HG03097 (cell line): Measurements from ENCODE around the gene ZNF823.
"Not testable (repeated sequence)": the region's sequence is repeated elsewhere in the genome, so short reads cannot be mapped to it uniquely, and the experiment has no call there.

Experiments
- ATAC-seq: cut with Tn5 transposase; IDR thresholded peaks from one replicate; pipeline ENCODE4 v1.9.1; 2021; ENCODE audit not compliant: unreplicated experiment, low FRiP score

The ZNF823 gene

DNA sequence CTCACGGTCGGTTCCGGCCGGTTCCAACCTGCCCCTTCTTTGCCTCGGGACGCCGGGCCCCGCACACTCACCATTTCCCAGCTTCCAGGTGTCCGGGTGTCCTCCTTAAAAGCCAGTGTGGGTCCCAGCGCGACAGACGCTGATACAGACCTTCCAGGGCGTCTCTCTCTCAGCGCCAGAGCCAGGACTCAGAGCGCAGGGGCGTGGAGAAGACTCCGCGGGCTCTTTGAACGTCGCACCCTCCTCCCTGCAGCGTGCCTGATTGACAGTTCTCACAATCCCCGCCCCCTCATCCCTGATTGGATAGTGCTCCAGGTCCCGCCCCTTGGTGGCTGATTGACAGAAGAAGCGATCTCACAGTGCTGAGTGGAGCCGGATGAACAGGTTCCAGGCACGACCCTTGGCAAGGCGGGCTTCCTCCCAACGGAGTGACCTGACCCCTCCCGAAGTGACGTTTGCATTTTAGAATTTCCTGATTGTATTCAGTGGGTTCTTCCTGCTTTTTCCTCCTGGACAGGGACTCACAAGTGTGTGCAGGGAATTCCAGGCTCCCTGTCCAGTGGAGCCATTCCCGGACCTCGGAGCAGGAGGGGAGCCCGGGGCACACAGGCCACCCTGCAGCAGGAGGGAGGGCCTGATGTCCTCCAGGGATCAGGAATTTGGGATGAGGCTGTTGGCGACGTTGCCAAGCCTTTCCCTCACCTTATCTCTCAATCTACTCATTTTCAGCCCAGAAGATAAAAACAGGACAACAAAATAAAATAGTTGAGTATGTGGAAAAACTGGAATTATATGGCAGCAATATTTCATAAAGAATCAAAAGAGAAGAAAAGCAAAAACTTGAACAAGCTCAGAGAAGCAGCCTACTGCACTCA, at the start of gene ZNF823:
Gene ZNF823 (minus strand): TSS at position 201 of the 875 bp plus-strand sequence. CDS start 127 bp downstream, at position 74.
- peak; percentile 83 for ATAC-seq

DNA sequence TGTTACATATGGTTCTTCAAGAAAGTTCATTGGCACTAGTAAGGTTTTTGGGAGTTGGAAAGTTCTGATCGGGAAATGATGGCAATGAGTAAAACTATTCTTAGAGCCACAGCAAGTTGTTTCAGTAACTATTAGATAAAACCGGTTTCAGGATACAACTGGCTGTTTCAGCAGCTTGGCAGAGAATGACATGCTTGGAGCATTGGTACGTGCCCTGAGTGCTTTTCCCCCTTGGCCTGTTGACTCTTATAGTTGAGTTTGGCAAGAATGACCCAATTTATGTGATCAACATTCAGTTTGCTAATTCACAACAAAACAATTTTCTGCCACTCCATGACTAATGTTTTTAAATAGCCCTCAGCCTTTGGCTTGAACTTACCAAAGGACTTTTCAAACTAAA, 48.8 kb upstream of the ZNF823 start:
- ATAC-seq: no peak

DNA sequence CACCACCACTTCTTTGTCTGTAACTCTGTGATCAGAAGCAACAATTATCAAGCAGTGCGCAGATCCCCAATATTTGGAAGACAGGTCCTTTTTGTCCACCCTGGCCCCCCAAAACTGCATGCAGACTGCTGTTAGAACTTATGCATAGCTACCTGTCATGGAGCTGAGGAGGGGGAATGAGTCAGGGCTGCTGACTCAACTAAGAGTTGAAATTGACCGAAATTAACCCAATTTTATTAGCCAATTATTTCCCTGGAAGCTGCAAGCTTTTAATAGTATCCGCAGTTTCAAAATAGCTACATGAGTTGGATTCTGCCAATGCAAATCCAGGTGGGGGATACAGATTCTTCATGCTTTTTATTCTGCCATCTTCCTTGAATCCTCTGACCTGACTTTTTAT, 45.6 kb upstream of the ZNF823 start:
- no peak for ATAC-seq

DNA sequence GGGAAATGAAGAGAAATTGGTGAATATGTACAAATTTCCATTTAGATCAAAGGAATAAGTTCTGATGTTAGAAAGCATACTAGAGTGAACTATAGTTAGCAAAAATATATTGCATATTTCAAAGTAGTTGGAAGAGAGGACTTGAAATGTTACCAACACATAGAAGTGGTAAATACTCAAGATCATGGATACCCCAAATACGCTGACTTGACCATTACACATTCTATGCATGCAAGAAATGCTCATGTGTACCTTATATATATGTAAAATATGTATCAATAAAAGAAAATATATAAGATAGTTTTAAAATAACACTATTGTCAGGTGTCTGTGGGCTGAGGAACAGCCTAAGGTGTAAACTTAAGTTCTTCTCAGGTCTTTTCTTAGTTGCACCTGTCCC, 45.0 kb upstream of the ZNF823 start:
- ATAC-seq: no peak

DNA sequence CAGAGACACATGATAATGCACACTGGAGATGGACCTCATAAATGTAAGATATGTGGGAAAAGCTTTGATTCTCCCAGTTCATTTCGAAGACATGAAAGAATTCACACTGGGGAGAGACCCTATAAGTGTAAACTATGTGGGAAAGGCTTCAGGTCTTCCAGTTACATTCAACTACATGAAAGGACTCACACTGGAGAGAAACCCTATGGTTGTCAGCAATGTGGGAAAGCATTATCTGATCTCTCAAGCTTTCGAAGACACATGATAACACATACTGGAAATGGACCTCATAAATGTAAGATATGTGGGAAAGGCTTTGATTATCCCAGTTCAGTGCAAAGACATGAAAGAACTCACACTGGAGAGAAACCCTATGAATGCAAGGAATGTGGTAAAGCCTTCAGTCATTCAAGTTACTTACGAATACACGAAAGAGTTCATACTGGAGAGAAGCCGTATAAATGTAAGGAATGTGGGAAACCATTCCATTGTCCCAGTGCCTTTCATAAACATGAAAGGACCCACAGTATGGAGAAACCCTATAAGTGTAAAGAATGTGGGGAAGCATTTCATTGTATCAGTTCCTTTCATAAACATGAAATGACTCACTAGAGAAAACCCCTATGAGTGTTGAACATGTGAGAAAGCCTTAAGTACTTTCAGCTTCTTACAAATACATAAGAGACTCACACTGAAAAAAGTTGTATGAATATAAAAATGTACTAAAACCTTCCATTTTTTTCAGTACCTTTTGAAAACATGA, 42.7 kb upstream of the ZNF823 start:
- ATAC-seq: no peak

DNA sequence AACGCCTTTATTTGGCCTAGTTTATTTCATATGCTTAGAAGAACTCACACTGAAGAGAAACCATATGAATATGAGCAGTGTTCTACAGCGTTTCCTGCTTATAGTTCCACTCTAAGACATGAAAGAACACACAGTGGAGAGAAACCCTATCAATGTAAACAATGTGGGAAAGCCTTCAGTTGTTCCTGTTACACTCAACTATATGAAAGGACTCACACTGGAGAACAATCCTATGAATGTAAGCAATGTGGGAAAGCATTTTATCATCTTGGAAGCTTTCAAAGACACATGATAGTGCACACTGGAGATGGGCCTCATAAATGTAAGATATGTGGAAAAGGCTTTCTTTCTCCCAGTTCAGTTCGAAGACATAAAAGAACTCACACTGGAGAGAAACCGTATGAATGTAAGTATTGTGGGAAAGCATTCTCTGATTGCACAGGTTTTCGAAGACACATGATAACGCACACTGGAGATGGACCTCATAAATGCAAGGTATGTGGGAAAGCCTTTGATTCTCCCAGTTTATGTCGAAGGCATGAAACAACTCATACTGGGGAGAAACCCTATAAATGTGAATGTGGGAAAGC, 41.8 kb upstream of the ZNF823 start:
- ATAC-seq: no peak

DNA sequence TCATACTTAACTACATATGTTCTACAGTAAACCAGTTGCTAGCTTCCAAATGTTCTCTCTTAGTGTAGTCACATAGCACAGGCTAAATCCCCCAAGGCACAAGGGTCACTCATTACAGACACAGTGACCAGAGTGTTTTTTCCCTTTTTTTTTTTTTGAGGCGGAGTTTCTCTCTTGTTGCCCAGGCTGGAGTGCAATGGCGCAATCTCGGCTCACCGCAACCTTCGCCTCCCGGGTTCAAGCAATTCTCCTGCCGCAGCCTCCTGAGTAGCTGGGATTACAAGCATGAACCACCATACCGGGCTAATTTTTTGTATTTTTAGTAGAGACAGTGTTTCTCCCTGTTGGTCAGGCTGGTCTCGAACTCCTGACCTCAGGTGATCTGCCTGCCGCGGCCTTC, 37.9 kb upstream of the ZNF823 start:
- ATAC-seq: not testable (repeated sequence)

DNA sequence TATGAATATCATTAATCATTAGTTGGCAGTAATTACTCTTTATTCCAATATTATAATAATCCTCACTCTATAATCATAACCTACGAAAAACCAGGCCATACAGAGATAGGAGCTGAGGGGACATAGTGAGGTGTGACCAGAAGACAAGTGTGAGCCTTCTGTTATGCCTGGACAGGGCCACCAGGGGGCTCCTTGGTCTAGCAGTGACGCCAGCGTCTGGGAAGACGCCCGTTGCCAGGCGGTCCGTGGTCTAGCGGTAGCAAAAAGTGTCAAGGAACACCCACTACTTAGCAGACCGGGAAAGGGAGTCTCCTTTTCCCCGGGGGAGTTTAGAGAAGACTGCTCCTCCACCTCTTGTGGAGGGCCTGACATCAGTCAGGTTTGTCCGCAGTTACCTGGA, 32.8 kb upstream of the ZNF823 start:
- not testable (repeated sequence) for ATAC-seq

DNA sequence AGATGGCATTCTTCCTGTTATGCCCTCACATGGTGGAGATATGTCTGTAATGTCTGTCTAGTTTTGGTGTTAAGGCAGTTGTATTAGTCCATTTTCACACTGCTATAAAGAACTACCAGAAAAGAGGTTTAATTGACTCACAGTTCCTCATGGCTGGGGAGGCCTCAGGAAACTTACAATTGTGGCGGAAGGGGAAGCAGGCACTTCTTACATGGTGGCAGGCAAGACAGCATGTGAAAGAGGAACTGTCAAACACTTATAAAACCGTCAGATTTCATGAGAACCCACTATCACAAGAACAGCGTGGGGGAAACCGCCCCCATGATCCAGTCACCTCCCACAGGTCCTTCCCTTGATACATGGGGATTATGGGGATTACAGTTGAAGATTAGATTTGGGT, 31.2 kb upstream of the ZNF823 start:
- ATAC-seq: no peak

DNA sequence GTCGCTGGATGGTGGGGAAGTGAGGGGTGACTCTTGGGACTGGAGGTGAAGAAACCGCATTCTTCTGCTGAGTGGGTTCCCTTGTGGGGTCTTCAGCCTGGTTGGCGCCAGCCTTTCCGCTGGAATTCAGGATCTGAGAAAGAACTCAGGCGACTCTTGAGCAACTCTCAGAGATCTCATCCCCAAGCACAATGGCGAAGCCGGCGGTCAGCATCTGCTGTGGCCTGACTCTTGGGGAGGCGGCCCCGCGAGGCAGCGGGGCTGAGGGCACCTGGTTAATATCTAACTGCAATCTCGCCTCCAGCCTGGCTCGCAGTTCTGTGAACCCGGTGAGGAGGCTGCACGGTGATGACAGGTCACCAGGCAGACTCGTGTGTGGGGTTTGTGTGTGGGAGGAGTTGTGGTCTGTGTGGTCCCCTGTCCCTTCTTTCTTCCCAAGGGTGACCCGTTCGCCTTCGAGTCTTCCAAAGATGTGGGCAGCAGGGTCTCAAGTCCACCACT, 28.9 kb upstream of the ZNF823 start:
- peak; percentile 26 for ATAC-seq

DNA sequence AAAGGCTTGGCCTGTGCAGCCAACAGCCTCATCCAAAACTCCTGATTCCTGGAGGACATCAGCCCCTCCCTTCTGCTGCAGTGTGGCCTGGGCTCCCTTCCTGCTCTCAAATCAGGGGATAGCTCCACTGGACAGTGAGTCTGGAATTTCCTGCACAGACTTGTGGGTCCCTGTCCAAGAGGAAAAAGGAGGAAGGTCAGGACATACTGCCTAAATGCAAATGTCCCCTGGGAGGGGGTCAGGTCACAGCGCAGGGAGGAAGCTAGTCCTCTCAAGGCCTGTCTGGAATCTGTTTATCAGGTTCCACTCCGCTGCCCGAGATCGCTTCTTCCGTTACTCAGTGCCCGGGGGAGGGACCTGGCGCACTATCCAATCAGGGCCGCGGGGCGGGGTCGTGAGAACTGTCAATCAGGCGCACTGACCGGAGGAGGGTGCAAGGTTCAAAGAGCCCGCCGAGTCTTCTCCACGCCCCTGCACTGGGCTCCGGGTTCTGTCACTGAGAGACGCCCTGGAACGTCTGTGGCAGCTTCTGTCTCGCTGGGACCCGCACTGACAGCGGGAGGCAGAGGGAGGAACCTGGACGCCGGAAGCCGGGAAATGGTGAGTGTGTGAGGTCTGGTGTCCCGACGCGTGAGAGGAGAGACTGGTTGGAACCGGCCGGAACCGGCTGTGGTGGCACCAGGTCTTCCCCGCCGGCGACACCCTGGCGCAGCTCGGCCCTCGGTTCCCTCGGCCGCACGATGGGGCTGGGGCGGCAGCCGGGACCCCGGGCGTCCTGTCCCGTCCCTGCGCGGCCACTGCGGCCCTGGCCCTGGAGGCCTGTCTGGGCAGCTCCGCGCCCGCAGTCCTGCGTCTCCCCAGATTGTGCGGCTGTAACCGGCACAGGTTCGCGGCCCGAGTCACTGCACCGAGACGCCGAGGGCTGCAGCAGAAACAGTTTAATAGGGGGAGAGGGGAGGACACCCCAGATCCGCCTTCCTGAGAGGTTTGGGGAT, 28.1 kb upstream of the ZNF823 start, which contains the start of gene ZNF441:
Gene ZNF441 (plus strand): TSS at position 404 of the 995 bp plus-strand sequence. CDS start 194 bp downstream, at position 598.
- peak; percentile 86 for ATAC-seq

DNA sequence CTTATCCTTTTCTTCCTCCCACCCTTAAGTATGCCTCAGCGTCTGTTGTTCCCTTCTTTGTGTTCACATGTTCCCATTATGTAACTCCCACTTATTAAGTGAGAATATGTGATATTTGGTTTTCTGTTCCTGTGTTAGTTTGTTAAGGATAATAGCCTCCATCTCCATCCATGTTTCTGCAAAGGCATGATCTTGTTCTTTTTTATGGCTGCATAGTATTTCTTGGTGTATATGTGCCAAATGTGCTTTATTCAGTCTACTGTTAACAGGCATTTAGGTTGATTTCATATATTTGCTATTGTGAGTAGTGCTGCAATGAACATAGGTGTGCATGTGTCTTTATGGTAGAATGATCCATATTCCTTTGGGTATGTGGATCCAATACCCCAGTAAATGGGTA, 24.9 kb upstream of the ZNF823 start:
- no peak for ATAC-seq

DNA sequence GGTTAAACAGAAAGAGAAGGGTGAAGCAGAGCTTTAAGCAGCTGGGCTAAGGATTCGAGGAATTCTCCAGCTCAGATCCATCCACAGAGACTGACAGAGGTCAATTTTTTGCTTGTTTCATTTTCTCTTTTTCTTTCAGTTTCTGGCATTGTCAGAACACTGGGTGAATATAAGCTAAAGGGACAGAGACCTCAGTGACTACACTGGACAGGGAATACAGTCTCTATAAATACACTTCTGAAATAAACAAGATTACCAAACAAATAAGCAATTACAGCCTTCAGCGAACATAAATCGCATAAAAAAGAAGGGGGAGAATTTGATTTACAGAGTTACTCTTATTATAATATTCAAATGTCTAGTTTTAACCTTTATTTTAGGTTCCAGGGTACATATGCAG, 24.4 kb upstream of the ZNF823 start:
- ATAC-seq: no peak

DNA sequence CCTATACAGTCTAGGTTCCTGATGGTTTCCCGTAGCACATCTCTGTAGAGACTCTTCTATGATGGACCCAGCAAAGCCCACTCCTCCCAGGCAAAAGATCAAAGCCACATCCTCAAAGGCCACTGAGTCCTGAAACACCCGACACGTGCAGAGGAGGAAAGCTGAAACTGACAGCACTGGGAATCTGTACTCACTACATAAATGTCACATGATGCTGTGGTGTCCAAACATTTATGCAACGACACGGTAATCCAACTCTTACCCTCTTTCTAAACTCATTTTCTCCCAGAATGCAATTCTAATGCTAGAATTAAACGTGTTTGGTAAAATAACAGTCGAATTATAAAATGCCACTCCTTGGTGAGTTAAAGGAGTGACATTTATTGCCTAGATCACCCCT, 21.1 kb upstream of the ZNF823 start:
- no peak for ATAC-seq

DNA sequence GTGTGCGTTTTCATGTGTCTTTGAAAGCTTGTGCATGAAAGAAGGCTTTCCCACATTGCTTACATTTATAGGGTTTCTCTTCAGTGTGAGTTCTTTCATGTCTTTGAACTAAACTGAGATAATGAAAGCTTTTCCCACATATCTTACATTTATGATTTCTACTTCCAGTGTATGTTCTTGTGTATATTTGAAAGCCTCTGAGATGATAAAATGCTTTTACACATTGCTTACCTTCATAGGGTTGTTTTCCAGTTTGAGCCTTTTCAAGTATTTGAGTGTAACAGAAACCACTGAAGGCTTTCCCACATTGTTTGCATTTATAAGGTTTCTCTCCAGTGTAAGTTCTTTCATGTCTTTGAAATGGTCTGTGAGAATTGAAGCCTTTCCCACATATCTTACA, 18.2 kb upstream of the ZNF823 start:
- no peak for ATAC-seq

DNA sequence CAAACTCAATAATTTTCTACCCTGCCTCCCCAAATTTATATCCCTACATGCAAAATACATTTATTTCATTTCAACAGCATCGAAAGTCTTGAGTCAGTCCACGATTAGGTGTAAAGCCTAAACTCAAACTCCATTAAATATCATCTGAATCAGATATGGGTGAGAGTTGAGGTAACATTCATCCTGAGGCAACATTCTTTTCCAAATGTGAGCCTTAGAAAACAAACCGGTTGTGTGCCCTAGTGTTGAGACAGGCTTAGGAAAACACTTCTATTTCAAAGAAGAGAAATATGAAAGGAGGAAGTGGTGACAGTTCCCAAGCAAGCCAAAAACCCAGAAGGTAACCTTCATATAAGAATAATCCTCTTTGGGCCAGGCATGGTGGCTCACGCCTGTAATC, 15.9 kb upstream of the ZNF823 start:
- ATAC-seq: no peak

DNA sequence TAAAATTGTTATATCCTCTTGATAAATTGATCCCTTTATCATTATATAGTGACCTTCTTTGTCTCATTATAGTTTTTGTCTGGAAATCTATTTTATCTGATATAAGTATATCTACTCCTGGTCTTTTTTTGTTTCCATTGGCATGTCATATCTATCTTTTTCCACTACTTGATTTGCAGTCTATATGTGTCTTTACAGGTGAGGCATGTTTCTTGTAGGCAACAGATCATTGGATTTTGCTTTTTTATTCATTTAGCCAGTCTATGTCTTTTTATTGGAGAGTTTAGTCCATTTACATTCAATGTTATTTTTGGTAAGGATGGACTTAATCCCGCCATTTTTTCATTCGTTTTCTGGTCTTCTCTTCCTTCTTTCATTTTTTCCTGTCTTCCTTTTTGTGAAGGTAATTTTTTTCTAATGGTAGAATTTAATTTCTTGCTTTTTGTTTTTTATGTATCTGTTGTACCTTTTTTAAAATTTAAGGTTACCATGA, 13.5 kb upstream of the ZNF823 start:
- no peak for ATAC-seq

DNA sequence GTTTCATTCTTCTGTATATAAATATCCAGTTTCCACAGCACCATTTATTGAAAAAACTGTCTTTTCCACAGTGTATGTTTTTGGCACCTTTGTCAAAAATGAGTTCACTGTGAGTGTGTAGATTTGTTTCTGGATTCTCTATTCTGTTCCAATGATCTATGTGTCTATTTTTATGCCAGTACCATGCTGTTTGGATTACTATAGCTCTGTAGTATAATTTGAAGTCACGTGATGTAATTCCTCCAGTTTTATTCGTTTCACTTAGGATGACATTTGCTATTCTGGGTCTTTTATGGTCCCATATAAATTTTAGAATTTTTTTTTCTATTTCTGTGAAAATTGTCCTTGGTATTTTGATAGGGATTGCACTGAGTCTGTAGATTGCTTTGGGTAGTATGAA, 11.0 kb upstream of the ZNF823 start:
- ATAC-seq: no peak

DNA sequence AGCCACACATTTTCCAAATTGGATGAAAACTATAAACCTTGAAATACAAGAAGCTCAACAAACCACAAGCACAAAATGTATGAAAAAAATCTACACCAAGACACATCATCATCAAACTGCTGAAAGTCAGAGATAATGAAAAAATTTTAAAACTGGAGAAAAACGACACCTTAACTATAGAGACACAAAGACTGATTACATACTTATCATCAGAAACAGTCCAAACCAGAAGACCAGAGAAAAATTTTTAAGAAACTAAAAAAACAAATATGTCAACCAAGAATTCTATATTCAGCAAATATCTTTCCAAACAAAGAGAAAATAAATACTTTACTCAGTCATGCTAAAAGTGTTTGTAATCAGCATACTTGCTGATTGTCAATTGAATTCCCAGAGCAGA, 8.5 kb upstream of the ZNF823 start:
- ATAC-seq: no peak

DNA sequence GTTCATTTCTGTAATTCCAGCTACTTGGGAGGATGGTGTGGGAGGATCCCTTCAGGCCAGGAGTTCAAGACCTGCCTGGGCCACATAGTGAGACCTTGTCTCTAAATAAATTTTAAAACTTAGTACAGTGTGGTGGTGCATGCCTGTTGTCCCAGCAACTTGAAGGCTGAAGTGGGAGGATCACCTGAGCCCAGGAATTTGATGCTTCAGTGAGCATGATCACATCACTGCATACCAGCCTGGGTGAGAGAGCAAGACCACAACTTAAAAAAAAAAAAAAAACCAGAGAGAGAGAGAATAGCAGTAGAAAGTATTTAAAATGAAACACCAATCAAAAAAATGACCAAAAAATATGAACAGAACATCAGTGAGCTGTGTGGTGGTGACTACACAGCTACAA, 7.1 kb upstream of the ZNF823 start:
- ATAC-seq: no peak
